Daoy (cell line): ENCODE data around the gene VPS39. TPM values are rescaled to one million over a fixed set of nuclear protein-coding genes. Genes with fewer than 3 reads are reported as not detected.

Experiments used
- DNase-seq: peaks from one replicate; pipeline ENCODE4 v3.0.0-alpha.2; 2015; ENCODE audit warnings: low read depth
- total RNA-seq: library from RNA; depleted of rRNA; stranded (reverse); fragments of >200 nt; shearing (Covaris generic); gene quantifications from 2 replicates; pipeline ENCODE4 v1.2.3, GENCODE V29; 2014; rRNA removed

The VPS39 gene
- total RNA-seq, 1 experiment from 2014 or later = 13.1 TPM

- peak; percentile 31 for DNase-seq
Measured at GRCh38 chr15:42131826-42132806, 76.0 kb downstream of the VPS39 start.

DNA sequence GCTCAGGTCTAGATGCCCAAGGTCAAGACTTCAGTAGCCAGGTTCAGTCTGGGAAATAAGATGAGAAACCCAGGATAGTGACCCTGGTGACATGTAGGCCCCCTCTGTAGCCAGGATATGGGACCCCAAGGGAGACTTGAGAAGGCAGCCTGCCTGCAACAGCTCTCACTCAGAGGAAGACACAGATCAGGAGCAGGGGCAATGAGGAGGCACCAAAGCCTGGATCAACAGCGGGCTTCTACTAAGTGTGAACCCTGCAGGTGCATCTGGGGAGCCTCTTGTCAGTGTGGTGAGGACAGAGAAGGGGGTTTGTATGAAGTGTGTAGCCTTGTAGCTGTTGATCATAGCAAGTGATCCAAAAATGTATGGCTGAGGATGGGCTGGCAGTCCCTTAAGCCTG lies 77.1 kb downstream of the VPS39 start:
- DNase-seq = no peak

GRCh38 chr15:42130246-42130986 lies 77.7 kb downstream of the VPS39 start:
- no peak for DNase-seq

GRCh38 chr15:42129364-42129763 lies 78.7 kb downstream of the VPS39 start:
- no peak for DNase-seq

- no peak for DNase-seq
Measured at GRCh38 chr15:42128476-42128875, 79.6 kb downstream of the VPS39 start.

DNA sequence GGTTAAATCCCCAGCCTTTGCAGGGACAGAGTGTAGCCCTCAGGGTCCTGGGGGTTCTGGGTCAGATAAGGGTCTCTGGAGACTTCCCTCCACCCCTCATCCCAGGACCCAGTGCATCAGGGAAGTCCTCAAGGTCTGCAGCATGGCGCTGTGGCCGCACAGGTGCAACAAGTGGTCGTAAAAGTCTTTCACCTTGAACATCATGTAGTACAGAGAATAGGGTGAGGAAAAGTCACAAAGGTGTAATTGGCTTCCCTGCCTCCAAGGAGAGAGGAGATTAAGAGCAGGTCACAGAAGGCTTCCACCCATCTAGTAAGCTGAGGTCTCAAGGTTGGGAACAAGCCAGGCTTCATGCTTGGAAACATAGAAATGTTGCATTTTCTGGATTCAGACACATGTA lies 84.6 kb downstream of the VPS39 start:
- DNase-seq = no peak

- no peak for DNase-seq
Measured at GRCh38 chr15:42121682-42122081, 86.4 kb downstream of the VPS39 start.

GRCh38 chr15:42121021-42121420 lies 87.1 kb downstream of the VPS39 start:
- DNase-seq = no peak

DNA sequence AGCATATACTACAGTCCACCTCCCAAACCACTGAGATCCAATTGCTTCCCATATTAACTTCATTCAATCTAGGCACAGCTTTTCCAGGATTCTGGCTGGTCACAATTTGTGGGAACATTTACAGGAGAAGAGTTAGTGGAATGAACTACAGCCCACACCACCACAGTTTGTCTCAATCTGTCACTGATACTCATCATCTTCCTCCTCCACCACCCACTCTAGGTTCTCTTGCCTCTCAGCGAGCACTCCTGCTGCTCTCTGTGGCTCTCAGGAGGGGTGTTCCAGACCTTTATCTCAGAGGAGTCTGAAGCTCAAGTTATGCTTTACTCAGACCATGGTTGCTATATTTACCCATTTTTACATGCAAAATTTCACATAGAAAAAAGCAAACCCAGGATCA lies 87.8 kb downstream of the VPS39 start:
- no peak for DNase-seq

DNA sequence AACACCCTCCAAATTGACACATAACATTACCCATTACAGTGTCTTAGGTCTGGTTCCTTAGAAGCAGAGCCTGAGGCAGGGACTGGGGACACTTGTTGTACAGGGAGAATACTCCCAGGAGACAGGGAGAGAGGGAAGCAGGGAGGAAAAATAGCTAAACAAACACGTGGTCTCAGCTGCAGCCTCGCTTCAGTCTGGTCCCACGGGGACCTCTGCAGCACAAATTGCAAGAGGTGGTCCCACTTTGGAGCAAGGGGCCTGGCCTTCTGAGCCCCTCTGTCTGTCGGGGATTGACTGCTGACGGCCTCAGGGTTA lies 88.7 kb downstream of the VPS39 start:
- no peak for DNase-seq

- DNase-seq = no peak
Measured at GRCh38 chr15:42118650-42119445, 89.3 kb downstream of the VPS39 start.

DNA sequence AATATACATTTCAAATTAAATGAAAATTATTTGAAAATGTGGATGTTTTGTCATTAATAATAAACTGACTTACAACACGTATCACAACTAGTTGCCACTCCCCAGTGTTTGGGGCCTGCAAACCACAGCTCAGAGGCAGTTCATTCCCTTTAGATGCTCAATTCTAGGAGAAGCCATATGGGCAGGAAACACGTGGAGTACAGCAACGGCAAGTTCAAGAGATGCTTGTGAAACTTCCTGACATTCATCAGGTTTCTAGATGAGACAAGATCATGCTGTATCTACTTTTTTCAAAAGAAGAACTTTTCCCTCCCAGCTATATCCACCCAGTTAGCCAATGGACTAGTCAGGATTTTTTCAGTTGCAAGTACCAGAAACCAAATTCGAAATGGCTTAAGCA lies 96.2 kb downstream of the VPS39 start:
- DNase-seq = no peak

GRCh38 chr15:42110367-42110766 lies 97.7 kb downstream of the VPS39 start:
- no peak for DNase-seq

- no peak for DNase-seq
Measured at GRCh38 chr15:42108806-42109205, 99.3 kb downstream of the VPS39 start.

Other genes with a start within 250 kb of the VPS39 start
- 21.9 and 26.9 TPM in 2 replicates for gene EHD4, start 235.7 kb downstream of the VPS39 start, total RNA-seq
- not detected in 2 replicates for gene PLA2G4E, start 187.3 kb downstream of the VPS39 start, total RNA-seq
- gene PLA2G4D, start 113.7 kb downstream of the VPS39 start, total RNA-seq = not detected in 2 replicates
- gene PLA2G4F, start 51.7 kb downstream of the VPS39 start, total RNA-seq = not detected in 2 replicates
- gene GANC, start 64.9 kb upstream of the VPS39 start, total RNA-seq = 4.8 and 5.8 TPM in 2 replicates
- 61.5 and 68.6 TPM in 2 replicates for gene TMEM87A, start 65.1 kb upstream of the VPS39 start, total RNA-seq
- gene CAPN3, start 151.2 kb upstream of the VPS39 start, total RNA-seq = 0.06 TPM in 1 of 2 replicates, not detected in the other